D721Med (cell line): ENCODE measurements around the gene MGAT4C.

Experiments
- DNase-seq: peaks from one replicate; pipeline ENCODE4 v3.0.0; 2011; ENCODE audit warnings: low spot score; ENCODE audit not compliant: insufficient read length
- FAIRE-seq: peaks from 2 replicates; lab custom pipeline; 2011; peaks lifted over from hg19 to GRCh38; lab: Jason Lieb, UNC
- TF ChIP-seq, protein P1 (sequence below): IDR thresholded peaks from 2 replicates; pipeline ENCODE4 v1.5.1; 2012; ENCODE audit warnings: mild to moderate bottlenecking, control low read depth; ENCODE audit not compliant: insufficient read depth; ENCODE audit errors: missing control alignments

Gene MGAT4C

GRCh38 chr12:85971800-85972199 lies 284.4 kb downstream of the MGAT4C start:
- TF ChIP-seq, protein P1, sequence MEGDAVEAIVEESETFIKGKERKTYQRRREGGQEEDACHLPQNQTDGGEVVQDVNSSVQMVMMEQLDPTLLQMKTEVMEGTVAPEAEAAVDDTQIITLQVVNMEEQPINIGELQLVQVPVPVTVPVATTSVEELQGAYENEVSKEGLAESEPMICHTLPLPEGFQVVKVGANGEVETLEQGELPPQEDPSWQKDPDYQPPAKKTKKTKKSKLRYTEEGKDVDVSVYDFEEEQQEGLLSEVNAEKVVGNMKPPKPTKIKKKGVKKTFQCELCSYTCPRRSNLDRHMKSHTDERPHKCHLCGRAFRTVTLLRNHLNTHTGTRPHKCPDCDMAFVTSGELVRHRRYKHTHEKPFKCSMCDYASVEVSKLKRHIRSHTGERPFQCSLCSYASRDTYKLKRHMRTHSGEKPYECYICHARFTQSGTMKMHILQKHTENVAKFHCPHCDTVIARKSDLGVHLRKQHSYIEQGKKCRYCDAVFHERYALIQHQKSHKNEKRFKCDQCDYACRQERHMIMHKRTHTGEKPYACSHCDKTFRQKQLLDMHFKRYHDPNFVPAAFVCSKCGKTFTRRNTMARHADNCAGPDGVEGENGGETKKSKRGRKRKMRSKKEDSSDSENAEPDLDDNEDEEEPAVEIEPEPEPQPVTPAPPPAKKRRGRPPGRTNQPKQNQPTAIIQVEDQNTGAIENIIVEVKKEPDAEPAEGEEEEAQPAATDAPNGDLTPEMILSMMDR = no peak
- FAIRE-seq = no peak
- DNase-seq = no peak

DNA sequence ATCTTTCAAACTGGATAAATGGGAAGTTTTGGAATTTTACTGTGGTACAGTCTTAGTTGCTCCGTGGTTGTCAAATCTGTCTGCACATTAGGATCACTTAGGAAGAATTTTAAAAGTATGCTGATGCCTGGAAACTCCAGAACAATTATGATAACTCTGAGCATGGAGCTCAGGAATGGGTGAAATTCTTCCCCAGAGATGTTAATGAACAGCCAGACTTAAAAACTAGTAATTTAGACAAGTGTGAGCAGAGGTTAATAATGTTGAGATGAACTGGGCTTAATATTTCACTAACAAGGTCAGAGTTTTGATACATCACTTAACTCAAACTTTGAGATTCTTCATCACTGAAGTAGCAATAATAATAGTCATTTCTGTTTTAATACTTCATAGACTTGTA lies 287.6 kb downstream of the MGAT4C start:
- FAIRE-seq (no peak), DNase-seq (no peak)
- TF ChIP-seq, protein P1 = no peak

GRCh38 chr12:85963326-85963725 lies 292.9 kb downstream of the MGAT4C start:
- DNase-seq = no peak
- FAIRE-seq = peak; percentile 25
- TF ChIP-seq, protein P1 = no peak

DNA sequence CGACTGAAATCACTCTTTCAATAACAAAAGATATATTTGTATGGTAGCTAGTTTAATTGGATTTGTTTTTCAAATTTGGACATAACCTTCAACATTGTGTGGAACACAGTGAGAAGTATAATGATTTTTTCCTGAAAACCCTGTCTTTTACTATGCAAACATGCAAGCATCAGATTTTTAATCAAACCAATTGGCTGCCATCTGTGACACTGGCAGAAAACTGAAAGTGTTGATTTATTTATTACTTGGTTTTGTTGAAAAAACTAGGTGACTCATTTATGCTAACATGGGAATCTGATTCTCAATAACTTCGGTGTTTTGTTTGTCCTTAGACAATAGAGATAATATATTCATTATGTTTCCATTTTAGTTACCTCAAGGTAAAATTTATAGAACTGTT lies 300.1 kb downstream of the MGAT4C start:
- no peak for DNase-seq
- no peak for FAIRE-seq
- TF ChIP-seq, protein P1 = no peak

DNA sequence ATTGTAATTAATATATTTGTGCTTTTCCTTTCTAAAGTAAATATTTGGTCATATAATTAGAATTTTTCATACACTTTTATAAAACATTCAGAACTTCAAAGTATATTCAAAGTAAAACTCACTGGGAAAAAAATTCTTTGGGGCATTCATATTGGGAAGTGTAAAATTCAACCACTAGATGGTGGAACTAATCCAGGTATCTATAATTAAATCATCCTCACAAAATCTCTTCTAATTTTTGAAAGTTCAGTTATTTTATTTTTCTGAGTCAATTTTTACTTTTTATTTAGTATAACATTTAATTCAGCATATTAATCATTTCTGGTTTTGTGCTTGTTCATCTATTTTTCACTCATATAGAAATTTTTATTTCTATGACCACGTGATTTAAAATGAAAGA lies 301.1 kb downstream of the MGAT4C start:
- TF ChIP-seq, protein P1 = no peak
- no peak for DNase-seq
- no peak for FAIRE-seq

DNA sequence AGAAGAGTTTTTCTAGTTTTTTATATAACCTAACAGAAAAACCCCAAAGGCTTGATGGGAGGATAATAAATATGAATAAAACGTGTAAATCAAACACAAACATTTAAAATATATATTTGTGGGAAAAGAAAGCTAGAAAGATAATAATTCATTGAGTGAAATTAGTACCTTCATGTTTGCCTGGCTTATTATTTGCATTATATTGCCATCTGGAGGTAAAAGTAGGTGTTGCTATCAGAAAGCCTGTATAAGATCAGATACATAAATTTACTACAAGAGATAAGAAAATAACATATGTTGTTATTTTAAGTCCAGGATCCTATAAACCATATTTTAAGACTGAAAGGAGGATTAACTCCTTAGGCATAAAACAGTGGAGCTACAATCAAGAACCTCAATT lies 304.4 kb downstream of the MGAT4C start:
- no peak for DNase-seq
- no peak for FAIRE-seq
- TF ChIP-seq, protein P1 = peak; percentile 34

- FAIRE-seq (no peak), DNase-seq (no peak)
- TF ChIP-seq, protein P1 = no peak
These were observed 306.9 kb downstream of the MGAT4C start for GRCh38 chr12:85949253-85949652.
